PC-3 (cell line): ENCODE data around the gene PKD1L1.

Source experiments
- CTCF ChIP-seq: fragments of 300-600 bp; sonication (generic); conservative IDR thresholded peaks from 2 replicates; pipeline ENCODE4 v1.5.1; 2017; ENCODE audit warnings: antibody characterized with exemption, low read depth, mild to moderate bottlenecking, low read length
- EZH2 ChIP-seq: fragments of 300-600 bp; sonication (generic); IDR thresholded peaks from one replicate; pipeline ENCODE4 v1.6.1; 2017; ENCODE audit warnings: antibody characterized with exemption, mild to moderate bottlenecking, low read length; ENCODE audit not compliant: unreplicated experiment
- EZH2phosphoT487 ChIP-seq: fragments of 300-600 bp; sonication (generic); IDR thresholded peaks from 2 replicates; pipeline ENCODE4 v1.6.1; 2018; ENCODE audit warnings: mild to moderate bottlenecking, antibody characterized with exemption, low read length, borderline replicate concordance

GRCh38 chr7:47782792-47783191 lies 165.5 kb downstream of the PKD1L1 start:
- TF ChIP-seq CTCF (no peak), EZH2 (no peak), EZH2phosphoT487 (no peak)
